Pulmonary artery endothelial cell (primary cell): ENCODE data around the gene CNTN5. TPM values are rescaled to one million over a fixed set of nuclear protein-coding genes. Genes with fewer than 3 reads are reported as not detected.
"Not testable (repeated sequence)": the region's sequence is repeated elsewhere in the genome, so short reads cannot be mapped to it uniquely, and the experiment has no call there.

Source experiments
- DNase-seq: peaks from one replicate; pipeline ENCODE4 v3.0.0-alpha.2; 2011; ENCODE audit warnings: low read depth, low spot score
- total RNA-seq: library from RNA; depleted of rRNA; stranded (reverse); fragments of >200 nt; gene quantifications from 2 replicates; pipeline ENCODE4 v1.2.3, GENCODE V29; 2014

CNTN5 gene
- total RNA-seq, 1 donor from 2014 or later = not detected

DNA sequence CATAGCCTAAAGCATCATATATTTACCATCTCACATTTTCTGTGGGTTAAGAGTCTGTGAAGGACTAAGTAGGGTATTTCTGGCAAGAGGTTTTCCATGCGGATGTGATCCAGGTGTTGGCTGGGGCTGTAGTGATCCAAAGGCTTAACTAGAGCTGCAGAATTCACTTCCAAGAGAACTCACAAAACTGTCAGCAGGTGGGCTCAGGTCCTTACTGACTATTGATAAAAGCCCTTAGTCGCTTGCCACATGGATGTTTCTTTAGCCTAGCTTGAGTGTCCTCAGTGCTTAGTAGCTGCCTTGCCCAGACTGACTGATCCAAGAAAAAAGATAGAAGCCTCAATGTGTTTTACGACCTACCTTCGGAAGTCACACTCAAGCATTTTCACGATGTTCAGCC lies 250.8 kb downstream of the CNTN5 start:
- DNase-seq = no peak

DNA sequence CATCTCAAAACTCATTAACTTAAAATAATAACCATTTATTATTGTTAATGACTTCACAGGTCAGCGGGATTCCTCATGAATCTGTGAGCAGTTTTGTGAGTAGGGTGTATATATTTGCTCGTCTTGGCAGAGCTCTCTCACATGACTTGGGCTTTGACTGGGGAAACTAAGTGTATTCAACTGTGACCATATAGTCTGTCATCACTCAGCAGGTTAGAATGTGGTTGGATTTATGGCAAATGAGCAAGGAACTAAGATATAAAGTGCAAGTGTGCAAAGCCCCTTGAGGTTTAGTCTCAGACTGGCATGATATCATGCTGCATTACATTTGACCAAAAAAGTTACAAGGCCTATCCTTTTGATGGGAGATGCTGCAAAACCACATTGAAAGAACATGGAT lies 254.8 kb downstream of the CNTN5 start:
- no peak for DNase-seq

DNA sequence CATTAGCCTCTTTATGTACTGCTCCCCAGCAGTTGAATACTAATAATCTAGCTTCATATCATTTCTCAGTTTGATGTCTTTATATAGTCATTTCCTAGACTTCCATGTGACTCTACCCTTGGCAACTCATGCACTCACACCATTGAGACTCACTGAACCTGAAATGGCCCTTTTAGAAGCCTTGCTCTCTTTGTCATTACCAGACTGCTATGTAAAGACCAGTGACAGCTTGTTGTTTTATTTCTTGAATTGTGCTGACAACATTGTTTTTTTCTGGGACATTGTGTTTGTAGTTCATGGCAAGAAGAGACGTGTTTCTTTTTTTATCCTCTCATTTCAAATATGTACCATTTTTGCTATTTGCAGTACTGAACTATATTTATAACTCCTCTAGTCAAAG lies 256.5 kb downstream of the CNTN5 start:
- DNase-seq = no peak

- DNase-seq = no peak
These were observed 258.5 kb downstream of the CNTN5 start for GRCh38 chr11:99279266-99279665.

DNA sequence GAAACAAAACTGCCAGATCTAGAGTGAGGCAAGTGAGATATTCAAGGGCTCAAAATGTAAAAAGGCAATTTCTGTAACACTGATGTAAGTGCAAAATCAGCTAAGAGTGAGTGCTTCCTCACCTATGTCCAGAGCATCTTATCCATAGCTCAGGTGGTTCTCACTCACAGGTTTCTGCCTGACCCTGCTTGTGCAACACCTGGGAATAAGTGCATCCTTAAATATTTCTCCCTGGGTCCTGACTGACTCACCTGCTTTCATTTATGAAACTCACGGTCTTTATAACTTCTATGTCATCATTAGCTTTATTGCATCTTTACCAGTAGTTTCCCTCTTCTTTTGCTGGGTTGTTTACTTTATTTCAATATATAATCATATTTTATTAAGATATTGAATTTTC lies 260.6 kb downstream of the CNTN5 start:
- no peak for DNase-seq

- not testable (repeated sequence) for DNase-seq
These were observed 277.2 kb downstream of the CNTN5 start for GRCh38 chr11:99297925-99298324.

- DNase-seq = no peak
These were observed 286.9 kb downstream of the CNTN5 start for GRCh38 chr11:99307510-99308088.

GRCh38 chr11:99311870-99312269 lies 291.1 kb downstream of the CNTN5 start:
- no peak for DNase-seq

DNA sequence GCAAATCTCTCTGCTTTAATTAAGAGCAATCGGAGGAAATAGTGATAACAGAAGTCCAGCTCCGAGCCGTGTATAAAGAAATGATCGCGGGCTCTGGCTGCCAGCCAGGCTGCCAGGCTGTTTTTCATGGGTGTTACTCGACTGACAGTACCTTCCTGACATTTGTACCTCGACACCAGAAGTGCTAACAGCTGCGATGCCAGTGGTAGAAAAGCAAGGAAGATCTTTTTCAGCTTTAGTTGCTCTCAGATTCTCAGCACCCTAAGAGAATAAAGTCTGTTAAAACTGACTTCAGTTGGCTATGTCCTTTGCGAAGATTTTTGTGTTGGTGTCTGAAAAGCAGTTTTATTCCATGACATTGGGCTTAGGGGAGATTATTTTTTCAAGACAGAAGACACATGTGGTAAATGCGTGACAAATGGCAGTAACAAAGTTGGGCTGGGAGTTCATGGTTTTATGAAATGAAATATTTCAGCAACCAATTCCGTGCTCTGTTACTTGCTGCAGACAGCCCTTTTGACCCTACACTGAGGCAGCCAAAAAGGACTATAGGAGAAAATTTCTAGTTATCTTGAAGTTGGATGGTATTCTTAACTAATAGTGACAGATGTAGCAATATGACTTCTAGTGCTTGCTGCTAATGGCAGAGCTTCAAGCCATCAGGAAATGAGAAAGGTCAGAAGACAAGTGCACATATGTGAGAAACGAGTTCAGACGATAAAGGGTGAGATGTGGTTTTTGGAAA lies 296.2 kb downstream of the CNTN5 start:
- no peak for DNase-seq

- no peak for DNase-seq
These were observed 300.1 kb downstream of the CNTN5 start for GRCh38 chr11:99320769-99321290.

DNA sequence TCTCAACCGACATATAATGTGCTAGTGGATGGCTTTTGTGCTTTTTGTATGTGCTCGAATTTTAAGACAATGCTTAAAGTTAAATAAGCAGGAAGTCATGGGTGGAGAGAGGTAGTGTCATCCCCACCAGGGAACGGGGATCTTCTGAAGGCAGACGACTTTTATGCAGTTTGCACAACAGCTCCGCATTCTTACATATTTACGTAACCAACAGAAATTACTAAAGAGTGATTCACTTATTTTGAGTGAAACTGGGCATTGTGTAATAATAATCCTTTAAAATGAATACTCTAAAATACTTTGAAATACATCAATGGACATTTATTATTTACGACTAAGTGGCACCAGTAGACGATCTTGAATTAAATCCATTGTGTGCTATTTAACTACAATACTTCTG lies 305.1 kb downstream of the CNTN5 start:
- DNase-seq = no peak

- no peak for DNase-seq
These were observed 306.3 kb downstream of the CNTN5 start for GRCh38 chr11:99327066-99327465.

GRCh38 chr11:99327527-99327926 lies 306.8 kb downstream of the CNTN5 start:
- DNase-seq = no peak

- no peak for DNase-seq
These were observed 312.9 kb downstream of the CNTN5 start for GRCh38 chr11:99333621-99334020.

DNA sequence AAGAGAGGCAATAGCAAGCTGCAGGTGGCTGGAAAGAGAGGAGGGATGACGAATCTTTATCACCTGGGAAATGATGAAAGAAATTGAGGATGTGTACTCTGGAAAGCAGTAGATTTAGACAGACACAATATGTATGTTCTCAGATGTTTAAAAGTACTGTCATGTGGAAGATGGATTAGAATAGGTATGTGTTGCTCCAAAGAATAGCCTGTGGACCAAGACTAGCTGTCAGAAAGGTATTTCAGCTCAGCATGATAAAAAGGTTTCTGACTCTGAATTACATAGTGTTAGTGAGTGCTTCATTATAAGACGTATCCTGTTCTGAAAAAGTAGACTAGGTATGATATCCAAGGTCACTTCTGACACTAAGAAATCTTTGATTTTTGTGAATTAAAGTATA lies 322.4 kb downstream of the CNTN5 start:
- no peak for DNase-seq

DNA sequence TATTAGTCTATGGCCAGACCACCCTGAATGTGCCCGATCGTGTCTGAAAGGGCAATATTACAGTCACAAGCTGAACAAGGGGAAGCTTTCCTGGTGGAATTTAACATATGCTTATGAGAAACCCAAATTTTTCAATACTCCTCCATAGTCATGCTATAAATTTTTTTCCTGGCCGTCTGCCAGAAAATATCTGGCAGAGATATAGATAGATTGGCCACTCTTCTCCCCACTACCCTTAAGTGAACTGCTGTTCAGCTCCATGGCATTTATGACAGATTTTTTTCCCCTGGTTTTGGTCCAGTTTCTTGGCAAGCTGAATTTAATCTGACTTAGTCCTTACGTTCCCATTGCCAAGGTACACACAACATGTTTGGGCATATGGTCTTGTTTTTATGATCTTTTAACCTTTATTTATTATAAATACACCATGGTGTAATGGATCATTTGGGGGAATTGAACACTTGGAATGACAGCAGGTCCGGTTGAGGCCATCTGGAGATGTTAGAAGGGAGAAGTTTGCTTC lies 328.5 kb downstream of the CNTN5 start:
- DNase-seq = no peak

DNA sequence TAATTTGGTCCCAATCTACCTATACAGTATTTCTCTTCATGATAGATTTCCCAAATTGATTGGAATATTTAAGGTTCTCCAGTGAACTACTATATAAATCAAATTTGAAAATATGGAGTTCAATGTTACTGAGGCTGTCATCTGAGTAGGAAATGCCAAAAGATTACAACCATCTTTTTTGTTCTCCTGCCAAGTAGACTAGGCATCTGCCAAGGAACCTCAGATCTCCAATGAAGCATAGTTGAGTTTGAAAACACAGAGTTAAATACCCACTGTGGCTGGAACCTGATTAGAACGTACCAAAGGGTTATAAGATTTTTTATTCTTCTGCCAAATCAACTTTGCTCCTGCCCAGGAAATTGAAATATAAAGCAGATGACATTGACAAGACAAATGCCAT lies 330.9 kb downstream of the CNTN5 start:
- no peak for DNase-seq

DNA sequence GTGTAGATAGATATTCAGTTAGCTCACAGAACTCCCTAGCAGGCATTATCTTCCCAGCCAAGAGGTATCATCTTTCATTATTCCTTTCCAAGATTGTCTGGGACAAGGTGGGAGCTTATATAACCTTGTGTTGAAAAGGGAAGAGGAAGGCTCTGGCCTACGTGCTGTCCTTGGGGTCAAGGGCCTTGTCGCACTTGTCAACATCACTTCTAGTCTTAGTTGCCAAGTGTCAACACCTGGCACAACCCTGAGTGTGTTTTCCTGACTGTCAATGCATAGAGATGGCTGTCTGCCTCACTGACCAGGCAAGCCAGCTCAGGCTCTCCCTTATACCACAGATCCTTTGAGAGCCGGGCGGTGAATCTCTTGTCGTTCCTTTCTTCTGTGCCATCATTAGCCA lies 331.9 kb downstream of the CNTN5 start:
- no peak for DNase-seq

DNA sequence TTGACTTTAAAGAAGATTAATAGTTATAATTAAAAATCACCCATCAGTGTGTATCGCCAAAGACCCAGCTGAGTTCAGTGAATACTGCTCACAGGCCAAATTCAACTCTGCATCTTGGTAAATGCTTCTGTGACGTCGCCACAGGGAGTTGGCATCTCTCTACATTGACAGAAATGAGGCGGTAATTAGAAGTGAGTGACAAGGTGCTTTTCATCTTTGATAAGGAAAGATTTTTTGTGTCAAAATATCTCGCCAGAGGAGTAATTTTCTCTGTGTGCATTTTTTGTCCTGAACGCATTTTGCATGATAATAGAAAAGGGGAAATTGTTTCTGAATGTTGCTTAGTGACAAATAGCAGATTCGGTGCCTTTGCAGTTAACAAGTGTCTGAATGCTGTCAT lies 345.8 kb downstream of the CNTN5 start:
- no peak for DNase-seq

DNA sequence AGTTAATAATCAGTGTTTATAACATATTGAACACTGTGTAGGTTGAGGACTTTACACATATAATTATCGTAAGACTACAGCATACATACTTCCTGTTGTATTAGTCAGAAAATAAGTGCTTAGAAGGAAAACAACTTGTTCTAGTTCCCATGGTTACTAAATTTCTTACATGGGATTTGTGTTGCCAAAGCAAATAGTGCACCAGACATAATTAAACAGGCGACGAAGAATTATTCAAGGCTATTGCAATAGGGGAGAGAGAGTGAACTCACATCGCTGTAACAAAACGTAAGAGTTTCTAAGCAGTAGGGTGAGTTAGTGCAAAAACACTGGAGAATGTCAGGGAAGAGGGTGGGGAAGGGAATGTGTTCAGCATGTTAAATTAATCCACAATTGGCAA lies 347.8 kb downstream of the CNTN5 start:
- no peak for DNase-seq

DNA sequence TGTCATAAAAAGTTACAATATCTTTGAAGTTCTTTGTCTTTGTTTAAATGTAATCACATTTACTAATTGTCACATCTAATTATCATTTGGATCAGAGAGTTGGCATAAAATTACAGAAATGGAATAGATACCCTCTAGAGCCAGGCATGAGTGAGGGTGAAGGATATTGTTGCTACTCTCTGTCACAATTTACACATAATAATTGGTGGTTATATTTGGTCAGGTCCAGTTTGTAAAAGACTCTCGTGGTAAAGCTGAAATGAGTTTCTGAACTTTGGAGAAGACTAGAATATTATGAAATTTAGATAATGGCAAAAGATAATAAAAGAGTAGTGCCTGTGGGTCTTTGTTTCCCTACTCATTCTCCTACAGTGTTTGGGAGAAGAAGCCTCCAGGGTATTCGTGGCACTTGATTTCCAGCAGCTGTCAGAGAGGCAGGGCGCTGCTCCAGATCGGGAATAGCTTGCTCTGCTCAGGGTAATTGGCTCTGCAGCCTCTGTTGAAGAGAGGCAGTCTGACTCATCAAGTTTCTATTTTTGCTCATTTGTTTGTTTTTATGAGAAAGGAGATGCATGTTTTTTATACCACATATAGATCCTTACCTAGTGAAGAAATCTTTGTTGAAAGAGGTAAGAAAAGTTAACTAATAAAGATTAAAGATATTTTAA lies 349.9 kb downstream of the CNTN5 start:
- DNase-seq = no peak

DNA sequence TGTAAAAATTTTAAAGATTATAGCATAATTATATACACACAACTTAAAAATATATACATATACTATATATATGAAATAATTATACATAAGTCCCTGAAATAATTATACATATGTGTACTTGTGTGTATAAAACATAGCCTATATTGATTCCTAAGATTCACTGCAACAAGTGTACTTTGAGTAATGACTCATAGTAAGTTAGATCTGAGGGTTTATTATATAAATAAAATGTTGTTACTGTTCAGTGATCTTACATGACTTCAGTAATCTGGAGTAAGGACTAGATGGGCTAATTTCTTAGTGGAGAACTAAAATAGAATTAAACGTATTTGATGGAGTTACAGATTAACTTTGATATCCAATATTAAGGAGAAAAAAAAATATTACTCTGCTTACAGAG lies 350.5 kb downstream of the CNTN5 start:
- no peak for DNase-seq
